Esophagus squamous epithelium (tissue), 4 donors: ENCODE measurements around the gene ARHGEF25.
"Not testable (repeated sequence)": the region's sequence is repeated elsewhere in the genome, so short reads cannot be mapped to it uniquely, and the experiment has no call there.

Experiments used
- CTCF ChIP-seq, 6 experiments: fragments of 450-650 bp in 4 of 6; fragments of 200-600 bp in 2 of 6; sonication (generic) in 2 of 6; IDR thresholded peaks; one replicate each; pipeline ENCODE4 v1.5.1; 2016 to 2019; ENCODE audit warnings: antibody characterized with exemption in 6 of 6, mild to moderate bottlenecking in 4 of 6, moderate library complexity in 4 of 6
- POLR2A ChIP-seq, 4 donors: fragments of 450-650 bp; IDR thresholded peaks; one replicate each; pipeline ENCODE4 v1.6.1; 2017; ENCODE audit warnings: antibody characterized with exemption in 4 of 4, mild to moderate bottlenecking in 4 of 4, moderate library complexity in 3 of 4

- TF ChIP-seq CTCF, POLR2A (IDR thresholded peaks at IDR 0.05): not testable (repeated sequence)
Observed at GRCh38 chr12:57588951-57589610, 22.2 kb upstream of the ARHGEF25 start.
